Colon (tissue), 2 donors: ENCODE data around the gene ANKLE2.

Experiments used
- FAIRE-seq: peaks from 2 replicates; lab custom pipeline; 2012; peaks lifted over from hg19 to GRCh38; lab: Jason Lieb, UNC
- donor health status: control.
- donor health status: control.

The ANKLE2 gene

DNA sequence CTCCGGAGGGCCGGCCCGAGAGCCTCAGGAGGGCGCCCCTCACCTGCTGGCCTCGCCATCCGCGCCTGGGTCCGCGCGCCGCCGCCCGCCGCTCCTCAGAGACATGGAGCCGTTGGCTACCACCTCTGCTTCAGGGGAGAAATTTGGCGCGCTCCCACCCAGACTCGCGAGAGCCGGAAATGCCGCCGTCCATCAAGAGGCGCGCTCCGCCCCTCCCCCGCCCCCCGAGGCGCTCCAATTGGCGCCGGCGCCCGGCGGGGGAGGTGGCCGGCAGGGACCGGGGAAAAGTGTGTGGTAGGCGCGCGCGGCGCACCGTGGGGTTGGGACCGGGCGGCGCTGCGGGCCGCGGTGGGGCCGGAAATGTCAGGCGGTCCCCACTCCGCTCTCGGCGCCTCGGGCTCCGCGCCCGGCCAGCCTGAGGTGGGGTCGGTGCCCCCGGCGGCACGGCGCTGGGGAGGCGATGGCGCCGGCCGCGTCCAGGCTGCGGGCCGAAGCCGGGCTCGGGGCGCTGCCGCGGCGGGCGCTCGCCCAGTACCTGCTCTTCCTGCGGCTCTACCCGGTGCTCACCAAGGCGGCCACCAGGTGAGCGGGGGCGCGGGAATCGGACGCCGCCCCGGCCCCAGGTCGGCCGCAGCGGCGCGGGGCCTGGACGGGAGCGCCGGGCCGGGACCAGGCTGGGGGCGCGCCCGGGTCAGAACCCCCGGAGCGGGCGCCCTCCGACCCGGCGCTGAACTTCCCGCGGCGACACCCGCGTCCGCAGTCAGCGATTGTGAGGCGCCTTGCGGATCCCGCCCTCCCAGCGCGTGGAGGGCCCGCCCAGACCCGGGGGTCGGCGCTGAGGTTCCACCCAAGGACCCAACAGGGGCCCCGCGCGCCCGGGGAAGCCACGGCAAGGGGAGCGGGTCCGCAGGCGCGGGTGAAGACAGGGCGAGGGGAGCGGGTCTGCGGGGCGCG lies 74.1 kb downstream of the ANKLE2 start, which contains the start of the genes POLE and PXMP2:
Gene POLE (minus strand): TSS at position 132 of the 954 bp plus-strand sequence. CDS start 27 bp downstream, at position 105.
Gene PXMP2 (plus strand): TSS at position 377 of the 954 bp plus-strand sequence. CDS start 84 bp downstream, at position 461.
- no peak for FAIRE-seq

DNA sequence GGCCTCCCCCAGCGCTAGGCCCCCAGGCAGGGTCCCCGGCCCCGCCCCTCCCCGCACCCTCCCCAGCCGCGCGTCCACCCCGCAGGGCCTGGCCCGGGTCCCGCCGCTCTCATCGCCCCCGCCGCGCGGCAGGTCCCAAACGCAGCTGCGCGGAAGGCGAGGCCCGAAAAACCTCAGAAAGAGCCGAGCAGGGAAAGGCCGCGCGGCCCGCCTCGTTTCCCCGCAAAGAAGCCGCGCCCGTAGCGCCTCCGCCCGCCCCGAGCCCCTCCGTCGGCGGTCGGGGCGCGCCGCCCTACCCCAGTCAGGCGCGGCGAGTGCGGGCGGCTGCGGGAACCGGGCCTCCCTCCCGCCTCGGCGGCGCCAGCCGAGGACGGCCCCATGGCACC lies 74.8 kb downstream of the ANKLE2 start:
- no peak for FAIRE-seq

DNA sequence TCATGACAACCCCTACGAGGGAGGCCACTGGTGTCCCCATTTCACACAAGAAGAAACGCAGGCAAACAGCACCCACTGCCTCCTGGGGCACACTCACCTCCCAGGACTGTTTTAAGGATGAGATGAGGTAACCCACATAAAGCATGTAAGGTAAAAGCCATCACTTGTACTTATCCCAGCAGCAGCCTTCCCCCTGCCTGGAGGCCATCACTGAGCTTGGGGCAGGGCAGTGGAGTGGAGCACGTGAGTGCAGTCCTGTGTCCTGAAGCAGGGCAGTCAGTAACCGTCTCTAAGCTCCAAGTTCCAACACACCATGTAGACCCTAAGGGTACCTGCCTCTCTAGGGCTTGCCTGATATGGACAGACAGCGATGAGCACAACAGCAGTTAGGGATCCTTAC lies 76.2 kb downstream of the ANKLE2 start:
- FAIRE-seq: no peak

DNA sequence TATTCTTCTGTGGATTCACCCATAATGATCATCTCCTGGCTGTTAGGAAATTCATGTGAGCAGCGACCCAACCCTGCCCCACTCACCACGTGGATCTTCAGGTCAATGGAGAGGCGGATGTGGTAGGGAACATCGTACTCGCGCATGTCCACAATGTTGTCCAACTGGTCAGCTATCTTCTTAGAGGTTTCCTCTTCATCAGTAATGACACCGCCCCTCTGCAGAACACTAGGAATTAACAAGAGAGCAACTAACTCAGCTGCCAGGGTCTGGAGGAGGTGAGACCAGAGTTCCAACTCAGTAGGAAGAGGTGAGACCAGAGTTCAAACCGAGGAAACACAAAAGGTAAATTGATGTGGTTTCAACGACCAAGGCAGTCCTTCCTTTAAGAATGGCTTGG lies 84.1 kb downstream of the ANKLE2 start:
- FAIRE-seq: no peak

DNA sequence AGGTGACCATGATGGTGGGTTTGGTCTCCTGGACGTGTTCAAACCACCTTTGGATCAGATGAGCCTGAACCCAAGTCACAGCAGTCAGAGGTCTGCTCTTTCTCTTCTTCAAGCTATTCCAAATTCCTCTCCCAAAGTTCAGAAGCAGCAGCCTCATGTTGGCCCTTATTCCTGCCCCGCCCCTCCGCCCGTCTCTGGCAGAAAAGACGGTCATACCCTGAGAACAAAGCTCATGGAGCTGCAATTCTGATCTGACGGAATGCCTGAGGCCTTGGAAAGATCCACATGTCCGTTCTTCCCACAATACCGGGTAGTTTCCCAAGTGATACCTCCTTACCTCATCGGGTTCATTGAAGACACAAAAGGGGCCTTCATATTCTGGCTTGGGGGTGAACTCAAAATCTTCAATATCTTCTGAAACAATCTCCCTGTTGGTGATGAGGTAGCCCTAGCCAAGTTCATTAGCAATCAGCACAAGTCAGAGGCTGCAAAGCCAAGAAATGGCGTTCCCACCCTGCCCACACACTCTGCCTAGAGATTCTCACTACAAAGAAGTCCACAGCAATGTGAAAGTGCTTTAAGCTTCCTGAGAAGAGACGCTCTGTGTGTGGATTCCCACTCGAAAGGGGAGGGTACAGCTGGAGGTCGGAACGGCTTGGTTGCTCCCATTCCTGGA lies 85.7 kb downstream of the ANKLE2 start:
- FAIRE-seq: no peak
